Measurements from ENCODE around the gene GTF2H2C. TPM values are rescaled to one million over a fixed set of nuclear protein-coding genes. Genes with fewer than 3 reads are reported as not detected.
"Not testable (repeated sequence)": the region's sequence is repeated elsewhere in the genome, so short reads cannot be mapped to it uniquely, and the experiment has no call there.

The GTF2H2C gene
- total and polyA plus RNA-seq, 2 of the 8 experiments (the other 6 are each of a cell fraction or from before 2014, with no cell fraction given), result 20.8 to 45.1 TPM

- FAIRE-seq; H3K9ac ChIP-seq (replicated peaks in 1 of 4; ENCODE audit: extremely low read depth in 1 of 4, low read depth in 3 of 4, low read length in 3 of 4); H3K27me3 ChIP-seq (replicated peaks in 1 of 4; ENCODE audit: control insufficient read depth in 3 of 4, extremely low read depth in 1 of 4, insufficient read depth in 3 of 4, low read length in 3 of 4): not testable (repeated sequence)
Observed at GRCh38 chr5:69515570-69515969, 44.4 kb upstream of the GTF2H2C start.

More at GRCh38 chr5:69515570-69515969, 44.4 kb upstream of the GTF2H2C start:
- H3K4me2 ChIP-seq (ENCODE audit: insufficient read depth in 1 of 2, low read depth in 2 of 2, low read length in 2 of 2); H3K18ac ChIP-seq (ENCODE audit: extremely low read depth, low read length); CTCF ChIA-PET (ENCODE audit: partially characterized antibody); H3K4ac ChIP-seq (replicated peaks; ENCODE audit: insufficient read length, low read depth, low read length); DNase-seq (ENCODE audit: low read depth in 1 of 2, low spot score in 2 of 2); H2BK15ac ChIP-seq (ENCODE audit: low read length); H4K5ac ChIP-seq (ENCODE audit: insufficient read length, low read depth, low read length); H3K27ac ChIP-seq (ENCODE audit: low read depth, low read length); H2AK5ac ChIP-seq (ENCODE audit: low read depth, low read length); H4K91ac ChIP-seq (replicated peaks; ENCODE audit: insufficient read length, low read length); H2BK5ac ChIP-seq (ENCODE audit: low read depth, low read length); H3K79me1 ChIP-seq (ENCODE audit: low read depth, low read length); H4K20me1 ChIP-seq (replicated peaks in 1 of 2; ENCODE audit: control insufficient read depth in 1 of 2, insufficient read depth in 2 of 2, low read length in 2 of 2); H3K4me1 ChIP-seq (replicated peaks in 1 of 4; ENCODE audit: control insufficient read depth in 3 of 4, insufficient read depth in 4 of 4, low read length in 3 of 4); H2BK20ac ChIP-seq (ENCODE audit: low read length); POLR2A ChIA-PET (ENCODE audit: partially characterized antibody); H3K79me2 ChIP-seq (ENCODE audit: control insufficient read depth in 1 of 2, insufficient read depth in 2 of 2, low read length in 2 of 2); H3K23me2 ChIP-seq (ENCODE audit: low read depth, low read length); H2AFZ ChIP-seq (ENCODE audit: low read length); H3K56ac ChIP-seq (replicated peaks; ENCODE audit: insufficient read length, low read depth, low read length); H3K14ac ChIP-seq (ENCODE audit: insufficient read length); H2BK12ac ChIP-seq (ENCODE audit: low read depth, low read length); H3K23ac ChIP-seq (ENCODE audit: insufficient read length); H4K8ac ChIP-seq (ENCODE audit: extremely low read depth, insufficient read depth, low read length); H2BK120ac ChIP-seq (replicated peaks; ENCODE audit: low read depth, low read length); H3K4me3 ChIP-seq (ENCODE audit: extremely low read depth in 1 of 4, insufficient read depth in 2 of 4, low read depth in 3 of 4, low read length in 4 of 4): not testable (repeated sequence)
- Histone ChIP-seq H3K9me3 (ENCODE audit: insufficient read depth in 2 of 2, low read depth in 1 of 2, low read length in 1 of 2) (peaks cover 4 to 14% of the 10 kb centered on the region in 2 experiments; a peak in 2 of 4 replicates), H3K36me3 (ENCODE audit: control insufficient read depth in 2 of 4, insufficient read depth in 4 of 4, low read length in 3 of 4) (peaks cover 2 to 20% (median 10%) of the 10 kb centered on the region in 4 experiments; a peak in 5 of 8 replicates)
- no CpG with 5 or more reads among the region's 30 CpGs for WGBS, 2 experiments (ENCODE audit: extremely low coverage in 1 of 2, insufficient coverage in 1 of 2, insufficient read length in 1 of 2, insufficient replicate concordance in 2 of 2, low coverage in 1 of 2, low lambda C conversion rate in 2 of 2, missing lambda C conversion rate in 1 of 2)
